Fibroblast of lung (primary cell): Measurements from ENCODE around the gene ARID1B. TPM values are rescaled to one million over a fixed set of nuclear protein-coding genes. Genes with fewer than 3 reads are reported as not detected.

Experiments
- DNase-seq, 2 donors: peaks; one replicate each; pipeline versions ENCODE4 v3.0.0 to v3.0.0-alpha.2; 2010; ENCODE audit warnings: low read depth in 2 of 2
- H2AFZ ChIP-seq: 2 replicates; pipeline ENCODE4 v1.5.1; 2012; ENCODE audit warnings: low read length, control low read depth, inconsistent platforms
- H3K27ac ChIP-seq: 2 replicates; pipeline ENCODE4 v1.5.1; 2011; ENCODE audit warnings: low read length, control low read depth; ENCODE audit not compliant: insufficient read depth
- H3K27me3 ChIP-seq: 2 replicates; pipeline ENCODE4 v1.5.1; 2011; ENCODE audit warnings: mild to moderate bottlenecking, low read length; ENCODE audit not compliant: control insufficient read depth, insufficient read depth
- H3K36me3 ChIP-seq: 2 replicates; pipeline ENCODE4 v1.5.1; 2011; ENCODE audit warnings: low read length; ENCODE audit not compliant: control insufficient read depth, insufficient read depth
- H3K4me1 ChIP-seq: 2 replicates; pipeline ENCODE4 v1.5.1; 2011; ENCODE audit warnings: low read length; ENCODE audit not compliant: control insufficient read depth, insufficient read depth; ENCODE audit errors: extremely low read depth
- H3K4me2 ChIP-seq: 2 replicates; pipeline ENCODE4 v1.5.1; 2011; ENCODE audit warnings: low read length, control low read depth; ENCODE audit not compliant: insufficient read depth; ENCODE audit errors: extremely low read depth
- H3K4me3 ChIP-seq, 4 experiments: fragments of 200-600 bp in 1 of 4; sonication (generic) in 1 of 4; replicated peaks in 1 of 4; 2 replicates each; pipeline ENCODE4 v1.5.1; 2011 to 2016; ENCODE audit warnings: low read length in 4 of 4, low read depth in 3 of 4, mild to moderate bottlenecking in 3 of 4, control low read depth in 2 of 4, inconsistent platforms in 1 of 4, mixed read lengths in 1 of 4; ENCODE audit not compliant: insufficient read depth in 1 of 4; ENCODE audit errors: control extremely low read depth in 1 of 4
- H3K79me2 ChIP-seq: 2 replicates; pipeline ENCODE4 v1.5.1; 2012; ENCODE audit warnings: mild to moderate bottlenecking, low read length, inconsistent platforms; ENCODE audit not compliant: control insufficient read depth, insufficient read depth
- H3K9ac ChIP-seq: 2 replicates; pipeline ENCODE4 v1.5.1; 2011; ENCODE audit warnings: mild to moderate bottlenecking, low read length, control low read depth; ENCODE audit not compliant: insufficient read depth
- H3K9me3 ChIP-seq: 2 replicates; pipeline ENCODE4 v1.5.1; 2012; ENCODE audit warnings: low read depth, low read length; ENCODE audit not compliant: control insufficient read depth, insufficient read depth
- H4K20me1 ChIP-seq: 2 replicates; pipeline ENCODE4 v1.5.1; 2011; ENCODE audit warnings: low read length; ENCODE audit not compliant: control insufficient read depth, insufficient read depth; ENCODE audit errors: extremely low read depth
- EZH2 ChIP-seq: IDR thresholded peaks from 2 replicates; pipeline ENCODE4 v1.5.1; 2012; ENCODE audit warnings: low read length, control low read depth, mild to moderate bottlenecking; ENCODE audit errors: missing control alignments
- polyA plus RNA-seq, 2 donors: library from polyadenylated mRNA; depleted of rRNA in 1 of 2; stranded (reverse) in 1 of 2; unstranded in 1 of 2; fragments of >200 nt; gene quantifications; 2 replicates each; pipeline ENCODE4 v1.2.1, GENCODE V29; 2011 to 2012; ENCODE audit warnings: missing spikeins in 1 of 2
- total RNA-seq: library from RNA; depleted of rRNA; stranded (reverse); fragments of >200 nt; gene quantifications from 2 replicates; pipeline ENCODE4 v1.2.1, GENCODE V29; 2014
- TF ChIP-seq, protein P1 (sequence below), 2 donors: IDR thresholded peaks in 1 of 2; conservative IDR thresholded peaks in 1 of 2; 1 replicate in 1 of 2; 2 replicates in 1 of 2; pipeline ENCODE4 v1.5.1; 2011 to 2012; ENCODE audit warnings: low read length in 2 of 2, control low read depth in 1 of 2, inconsistent platforms in 1 of 2, low read depth in 1 of 2, mild to moderate bottlenecking in 1 of 2

Gene ARID1B
- total and polyA plus RNA-seq, 2 donors (not counting 1 experiment from before 2014, with no cell fraction given) = 15.4 to 41.9 TPM

DNA sequence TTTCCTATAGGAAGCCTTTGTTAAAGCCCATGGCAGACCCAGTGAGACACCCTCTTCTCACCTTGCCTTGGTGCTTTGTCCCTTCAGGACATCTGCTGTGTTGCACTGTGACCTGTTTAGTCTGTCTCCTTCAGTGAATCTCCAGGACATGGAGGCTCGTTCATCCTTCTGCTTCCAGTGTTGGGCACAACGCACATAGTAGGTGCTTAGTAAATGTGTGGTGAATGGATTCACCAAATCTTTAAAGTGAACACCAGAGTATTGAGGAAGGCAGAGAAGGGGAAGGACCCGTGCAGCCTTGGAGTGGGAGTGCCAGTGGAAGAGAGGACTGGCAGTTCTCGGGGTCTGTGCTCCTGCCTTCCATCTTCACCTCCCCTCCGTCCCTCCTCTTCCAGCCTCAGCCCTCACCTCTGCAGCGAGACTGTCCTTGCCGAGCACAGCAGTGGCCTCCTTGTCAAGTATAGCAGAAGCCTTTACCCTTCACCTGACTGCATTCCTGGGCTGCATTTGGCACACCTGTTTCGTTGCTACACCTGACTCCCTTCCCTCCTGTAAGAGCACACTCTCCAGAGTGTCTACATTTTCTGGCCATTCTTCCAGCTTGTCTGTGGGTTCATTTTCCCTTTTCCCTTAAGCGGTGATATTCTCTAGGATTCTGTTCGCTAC, 49.2 kb downstream of the ARID1B start:
- H3K36me3 ChIP-seq = no peaks in the 10 kb centered on the region
- no peak overlapping the region for H2AFZ ChIP-seq
- TF ChIP-seq, protein P1, sequence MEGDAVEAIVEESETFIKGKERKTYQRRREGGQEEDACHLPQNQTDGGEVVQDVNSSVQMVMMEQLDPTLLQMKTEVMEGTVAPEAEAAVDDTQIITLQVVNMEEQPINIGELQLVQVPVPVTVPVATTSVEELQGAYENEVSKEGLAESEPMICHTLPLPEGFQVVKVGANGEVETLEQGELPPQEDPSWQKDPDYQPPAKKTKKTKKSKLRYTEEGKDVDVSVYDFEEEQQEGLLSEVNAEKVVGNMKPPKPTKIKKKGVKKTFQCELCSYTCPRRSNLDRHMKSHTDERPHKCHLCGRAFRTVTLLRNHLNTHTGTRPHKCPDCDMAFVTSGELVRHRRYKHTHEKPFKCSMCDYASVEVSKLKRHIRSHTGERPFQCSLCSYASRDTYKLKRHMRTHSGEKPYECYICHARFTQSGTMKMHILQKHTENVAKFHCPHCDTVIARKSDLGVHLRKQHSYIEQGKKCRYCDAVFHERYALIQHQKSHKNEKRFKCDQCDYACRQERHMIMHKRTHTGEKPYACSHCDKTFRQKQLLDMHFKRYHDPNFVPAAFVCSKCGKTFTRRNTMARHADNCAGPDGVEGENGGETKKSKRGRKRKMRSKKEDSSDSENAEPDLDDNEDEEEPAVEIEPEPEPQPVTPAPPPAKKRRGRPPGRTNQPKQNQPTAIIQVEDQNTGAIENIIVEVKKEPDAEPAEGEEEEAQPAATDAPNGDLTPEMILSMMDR (conservative IDR thresholded peaks at IDR 0.05 in 1 of 2, IDR thresholded peaks at IDR 0.05 in 1 of 2; ENCODE audit: low read depth in 1 of 2, low read length in 2 of 2) = no peak
- TF ChIP-seq EZH2 = no peak
- H3K79me2 ChIP-seq = peaks cover 43% of the 10 kb centered on the region
- H3K27me3 ChIP-seq = no peaks in the 10 kb centered on the region
- no peaks in the 10 kb centered on the region for H4K20me1 ChIP-seq
- no peak overlapping the region for H3K9ac ChIP-seq
- no peak for DNase-seq
- no peaks in the 10 kb centered on the region for H3K9me3 ChIP-seq
- H3K4me1 ChIP-seq = peaks cover 12% of the 10 kb centered on the region
- no peak overlapping the region for H3K27ac ChIP-seq
- H3K4me3 ChIP-seq = no peak overlapping the region
- no peak overlapping the region for H3K4me2 ChIP-seq

- Histone ChIP-seq H3K9ac (no peak overlapping the region), H2AFZ (no peak overlapping the region), H3K79me2 (peaks cover 41% of the 10 kb centered on the region), H3K36me3 (no peaks in the 10 kb centered on the region), H3K4me3 (no peak overlapping the region), H3K9me3 (no peaks in the 10 kb centered on the region), H3K4me1 (peaks cover 12% of the 10 kb centered on the region), H3K27me3 (no peaks in the 10 kb centered on the region), H3K4me2 (peak overlapping the region; percentile 25), H4K20me1 (no peaks in the 10 kb centered on the region), H3K27ac (peak overlapping the region; percentile 45)
- TF ChIP-seq EZH2 = no peak
- TF ChIP-seq, protein P1 (conservative IDR thresholded peaks at IDR 0.05 in 1 of 2, IDR thresholded peaks at IDR 0.05 in 1 of 2; ENCODE audit: low read depth in 1 of 2, low read length in 2 of 2) = no peak
- DNase-seq = peak in 1 of 2 donors; percentile 44
Observed at GRCh38 chr6:156827382-156827781, 50.2 kb downstream of the ARID1B start.

GRCh38 chr6:156828280-156828703, 51.1 kb downstream of the ARID1B start:
- Histone ChIP-seq H3K9me3 (no peaks in the 10 kb centered on the region), H3K4me1 (peaks cover 8% of the 10 kb centered on the region), H3K27ac (peak overlapping the region; percentile 80), H2AFZ (no peak overlapping the region), H3K4me3 (no peak overlapping the region), H3K27me3 (no peaks in the 10 kb centered on the region), H3K4me2 (peak overlapping the region; percentile 64), H3K36me3 (no peaks in the 10 kb centered on the region), H3K79me2 (peaks cover 35% of the 10 kb centered on the region), H3K9ac (peak overlapping the region; percentile 11), H4K20me1 (no peaks in the 10 kb centered on the region)
- DNase-seq = peak; percentile 82 to 93
- TF ChIP-seq EZH2 = no peak
- TF ChIP-seq, protein P1 (conservative IDR thresholded peaks at IDR 0.05 in 1 of 2, IDR thresholded peaks at IDR 0.05 in 1 of 2; ENCODE audit: low read depth in 1 of 2, low read length in 2 of 2) = no peak
